GM04504 (cell line): ENCODE data around the gene FAM234B.

Experiments used
- DNase-seq: peaks from one replicate; pipeline ENCODE4 v3.0.0-alpha.2; 2012; ENCODE audit warnings: low read depth

The FAM234B gene

GRCh38 chr12:13091832-13092231, 47.7 kb downstream of the FAM234B start:
- no peak for DNase-seq

GRCh38 chr12:13093191-13093847, 49.1 kb downstream of the FAM234B start:
- no peak for DNase-seq

GRCh38 chr12:13093848-13094220, 49.7 kb downstream of the FAM234B start:
- no peak for DNase-seq

GRCh38 chr12:13094367-13094766, 50.2 kb downstream of the FAM234B start:
- peak; percentile 40 for DNase-seq

- DNase-seq: no peak
Measured at GRCh38 chr12:13095266-13095995, 51.2 kb downstream of the FAM234B start.

GRCh38 chr12:13097491-13098011, 53.4 kb downstream of the FAM234B start:
- no peak for DNase-seq

GRCh38 chr12:13099066-13099843, 55.1 kb downstream of the FAM234B start:
- no peak for DNase-seq

GRCh38 chr12:13099844-13100604, 55.8 kb downstream of the FAM234B start:
- no peak for DNase-seq

GRCh38 chr12:13100605-13100881, 56.4 kb downstream of the FAM234B start:
- DNase-seq: no peak

- peak; percentile 87 for DNase-seq
Measured at GRCh38 chr12:13100882-13101769, 56.9 kb downstream of the FAM234B start.

- no peak for DNase-seq
Measured at GRCh38 chr12:13101821-13102375, 57.7 kb downstream of the FAM234B start.

- DNase-seq: no peak
Measured at GRCh38 chr12:13102461-13103195, 58.4 kb downstream of the FAM234B start.

- DNase-seq: no peak
Measured at GRCh38 chr12:13103391-13104033, 59.3 kb downstream of the FAM234B start, which contains the start of gene GSG1. Gene GSG1, minus strand, starts transcription at chr12:13103667. Its CDS starts 155 bp downstream, at chr12:13103512.

GRCh38 chr12:13104409-13104808, 60.2 kb downstream of the FAM234B start:
- DNase-seq: no peak

- no peak for DNase-seq
Measured at GRCh38 chr12:13105781-13106180, 61.6 kb downstream of the FAM234B start.

- no peak for DNase-seq
Measured at GRCh38 chr12:13106666-13107065, 62.5 kb downstream of the FAM234B start.

GRCh38 chr12:13112968-13113367, 68.8 kb downstream of the FAM234B start:
- DNase-seq: no peak

- DNase-seq: no peak
Measured at GRCh38 chr12:13114251-13115052, 70.3 kb downstream of the FAM234B start.

- no peak for DNase-seq
Measured at GRCh38 chr12:13116259-13116658, 72.1 kb downstream of the FAM234B start.
